SK-N-SH treated with all-trans-retinoic acid at 6 μM for 48 hours (cell line): ENCODE data around the gene EML6.
A peak's percentile ranks its signal among the peaks of the same experiment; 100 is the strongest.

ENCODE experiments used
- ATAC-seq: fragments of 200-7000 bp; cut with Tn5 transposase; 3 replicates; pipeline ENCODE4 v1.9.1; 2020; ENCODE audit warnings: mild to moderate bottlenecking, moderate library complexity
- ARNTL ChIP-seq: fragments of 450-650 bp; formaldehyde crosslinking; IDR thresholded peaks from 2 replicates; pipeline ENCODE4 v1.5.0; 2020; ENCODE audit warnings: low read depth, mild to moderate bottlenecking, moderate library complexity, borderline replicate concordance
- BACH2 ChIP-seq: fragments of 250-450 bp; sonication (Bioruptor Pico); IDR thresholded peaks from 2 replicates; pipeline ENCODE4 v1.9.0; 2021; ENCODE audit warnings: mild to moderate bottlenecking, borderline replicate concordance
- CREB5 ChIP-seq: fragments of 250-450 bp; sonication (Bioruptor Pico); IDR thresholded peaks from 2 replicates; pipeline ENCODE4 v1.5.1; 2020; ENCODE audit warnings: low read depth, mild to moderate bottlenecking, moderate library complexity
- CSDC2 ChIP-seq: fragments of 250-450 bp; sonication (Bioruptor Pico); IDR thresholded peaks from 2 replicates; pipeline ENCODE4 v1.5.0; 2020; ENCODE audit warnings: mild to moderate bottlenecking, moderate library complexity
- CSRNP3 ChIP-seq: fragments of 250-450 bp; sonication (Bioruptor Pico); IDR thresholded peaks from 2 replicates; pipeline ENCODE4 v1.5.1; 2021; ENCODE audit warnings: mild to moderate bottlenecking, moderate library complexity
- ESRRG ChIP-seq: fragments of 250-450 bp; sonication (Bioruptor Pico); IDR thresholded peaks from 2 replicates; pipeline ENCODE4 v1.6.1; 2021; ENCODE audit warnings: mild to moderate bottlenecking
- GLIS3 ChIP-seq: fragments of 250-450 bp; sonication (Bioruptor Pico); IDR thresholded peaks from 2 replicates; pipeline ENCODE4 v1.5.0; 2020; ENCODE audit warnings: mild to moderate bottlenecking, moderate library complexity
- ISL1 ChIP-seq: fragments of 250-450 bp; sonication (Bioruptor Pico); IDR thresholded peaks from 2 replicates; pipeline ENCODE4 v2.1.2; 2022; ENCODE audit warnings: mild to moderate bottlenecking, moderate library complexity
- OSR1 ChIP-seq: fragments of 250-450 bp; sonication (Bioruptor Pico); IDR thresholded peaks from 2 replicates; pipeline ENCODE4 v1.8.0; 2022; ENCODE audit warnings: moderate library complexity, mild to moderate bottlenecking, inconsistent platforms
- PATZ1 ChIP-seq: fragments of 250-450 bp; sonication (Bioruptor Pico); IDR thresholded peaks from 2 replicates; pipeline ENCODE4 v1.8.0; 2020; ENCODE audit warnings: mild to moderate bottlenecking, moderate library complexity, borderline replicate concordance
- POU6F1 ChIP-seq: fragments of 250-450 bp; sonication (Bioruptor Pico); IDR thresholded peaks from 2 replicates; pipeline ENCODE4 v1.8.0; 2021; ENCODE audit warnings: low read depth, mild to moderate bottlenecking, moderate library complexity, borderline replicate concordance
- PPARA ChIP-seq: fragments of 250-450 bp; sonication (Bioruptor Pico); IDR thresholded peaks from 2 replicates; pipeline ENCODE4 v1.5.0; 2020; ENCODE audit warnings: mild to moderate bottlenecking, borderline replicate concordance
- RARB ChIP-seq: fragments of 250-450 bp; sonication (Bioruptor Pico); IDR thresholded peaks from 2 replicates; pipeline ENCODE4 v1.8.0; 2021; ENCODE audit warnings: mild to moderate bottlenecking, moderate library complexity
- SNAI2 ChIP-seq: fragments of 250-450 bp; sonication (Bioruptor Pico); IDR thresholded peaks from 2 replicates; pipeline ENCODE4 v1.5.0; 2020; ENCODE audit warnings: mild to moderate bottlenecking, moderate library complexity
- TOX ChIP-seq: fragments of 250-450 bp; sonication (Bioruptor Pico); IDR thresholded peaks from 2 replicates; pipeline ENCODE4 v1.8.0; 2021; ENCODE audit warnings: mild to moderate bottlenecking, moderate library complexity, borderline replicate concordance
- ZC3H10 ChIP-seq: fragments of 250-450 bp; sonication (Bioruptor Pico); IDR thresholded peaks from 2 replicates; pipeline ENCODE4 v1.5.1; 2021; ENCODE audit warnings: mild to moderate bottlenecking, moderate library complexity
- ZFP30 ChIP-seq: fragments of 450-650 bp; formaldehyde crosslinking; IDR thresholded peaks from 2 replicates; pipeline ENCODE4 v1.5.0; 2022; ENCODE audit warnings: mild to moderate bottlenecking, moderate library complexity
- ZNF565 ChIP-seq: fragments of 450-650 bp; formaldehyde crosslinking; conservative IDR thresholded peaks from 2 replicates; pipeline ENCODE4 v1.5.0; 2020; ENCODE audit warnings: low read depth, mild to moderate bottlenecking, moderate library complexity
- ZNF70 ChIP-seq: fragments of 450-650 bp; formaldehyde crosslinking; IDR thresholded peaks from 2 replicates; pipeline ENCODE4 v1.5.0; 2020; ENCODE audit warnings: mild to moderate bottlenecking, moderate library complexity
- ZNF8 ChIP-seq: fragments of 450-650 bp; formaldehyde crosslinking; IDR thresholded peaks from 2 replicates; pipeline ENCODE4 v1.5.0; 2020; ENCODE audit warnings: mild to moderate bottlenecking, moderate library complexity

The EML6 gene

GRCh38 chr2:54726431-54726830 lies 3.0 kb downstream of the EML6 start:
- no peak for TF ChIP-seq ZNF8
- no peak for TF ChIP-seq CREB5 (CRISPR knock-in tag)
- TF ChIP-seq GLIS3 (CRISPR knock-in tag), result no peak
- TF ChIP-seq, all 23 proteins: peak for 0
- no peak for ATAC-seq

- ATAC-seq, result no peak
- no peak for TF ChIP-seq PPARA (CRISPR knock-in tag)
- TF ChIP-seq POU6F1 (CRISPR knock-in tag), result no peak
- no peak for TF ChIP-seq CSRNP3 (CRISPR knock-in tag)
- no peak for TF ChIP-seq OSR1 (CRISPR knock-in tag)
- no peak for TF ChIP-seq ESRRG (CRISPR knock-in tag)
- no peak for TF ChIP-seq TOX (CRISPR knock-in tag)
- TF ChIP-seq ZFP30 (CRISPR knock-in tag), result no peak
- no peak for TF ChIP-seq RARB (CRISPR knock-in tag)
- no peak for TF ChIP-seq ZC3H10
Measured at GRCh38 chr2:54726940-54727339, 3.5 kb downstream of the EML6 start.

GRCh38 chr2:54728669-54729120 lies 5.2 kb downstream of the EML6 start:
- no peak for TF ChIP-seq POU6F1 (CRISPR knock-in tag)
- no peak for TF ChIP-seq ESRRG (CRISPR knock-in tag)
- no peak for TF ChIP-seq TOX (CRISPR knock-in tag)
- no peak for TF ChIP-seq PATZ1 (CRISPR knock-in tag)
- TF ChIP-seq ZFP30 (CRISPR knock-in tag), result no peak
- TF ChIP-seq BACH2 (CRISPR knock-in tag), result no peak
- TF ChIP-seq ZC3H10, result no peak
- no peak for TF ChIP-seq ZNF70
- no peak for TF ChIP-seq GLIS3 (CRISPR knock-in tag)
- no peak for TF ChIP-seq ZNF565 (CRISPR knock-in tag)
- no peak for TF ChIP-seq CSRNP3 (CRISPR knock-in tag)
- no peak for TF ChIP-seq PPARA (CRISPR knock-in tag)
- peak; percentile 77 for ATAC-seq

- TF ChIP-seq BACH2 (CRISPR knock-in tag), result no peak
- ATAC-seq, result no peak
Measured at GRCh38 chr2:54735636-54736035, 12.2 kb downstream of the EML6 start.

GRCh38 chr2:54738281-54738680 lies 14.8 kb downstream of the EML6 start:
- ATAC-seq, result no peak
- no peak for TF ChIP-seq ZNF565 (CRISPR knock-in tag)
- TF ChIP-seq SNAI2, result no peak
- no peak for TF ChIP-seq ZNF8
- TF ChIP-seq PATZ1 (CRISPR knock-in tag), result no peak
- TF ChIP-seq GLIS3 (CRISPR knock-in tag), result no peak
- TF ChIP-seq ZFP30 (CRISPR knock-in tag), result no peak
- no peak for TF ChIP-seq ISL1 (CRISPR knock-in tag)
- no peak for TF ChIP-seq CSDC2 (CRISPR knock-in tag)
- TF ChIP-seq ZC3H10, result no peak
- no peak for TF ChIP-seq ARNTL (CRISPR knock-in tag)
- TF ChIP-seq CREB5 (CRISPR knock-in tag), result no peak
